A673 (cell line): Measurements from ENCODE around the gene GNG7. TPM values are rescaled to one million over a fixed set of nuclear protein-coding genes. Genes with fewer than 3 reads are reported as not detected.
"Not testable (repeated sequence)": the region's sequence is repeated elsewhere in the genome, so short reads cannot be mapped to it uniquely, and the experiment has no call there.

Experiments
- BruUV-seq: library from RNA; stranded (reverse); fragments of 400-500 nt; replicated peaks from 2 replicates; lab custom pipeline; 2021; lab: Mats Ljungman, UMichigan
- CTCF ChIA-PET: fragments of 300-600 bp; sonication (Branson Sonifier 250); formaldehyde crosslinking; loops from one replicate; lab custom pipeline; 2022; ENCODE audit warnings: antibody characterized with exemption; lab: Charles Lee
- POLR2A ChIA-PET: fragments of 300-600 bp; sonication (Branson Sonifier 250); formaldehyde crosslinking; loops from one replicate; lab custom pipeline; 2022; ENCODE audit warnings: antibody characterized with exemption; ENCODE audit not compliant: low non-redundant PET; lab: Charles Lee
- DNase-seq: peaks from one replicate; pipeline ENCODE4 v3.0.0-alpha.2; 2015; ENCODE audit warnings: low spot score
- H3K27ac ChIP-seq: fragments of 200-600 bp; sonication (generic); 2 replicates; pipeline ENCODE4 v1.5.1; 2016; ENCODE audit warnings: mixed run types, low read depth, mild to moderate bottlenecking, mixed read lengths, antibody characterized with exemption, low read length; ENCODE audit not compliant: poor library complexity, severe bottlenecking
- H3K27me3 ChIP-seq: fragments of 200-600 bp; sonication (generic); replicated peaks from 2 replicates; pipeline ENCODE4 v1.6.1; 2017; ENCODE audit warnings: mixed run types, low read depth, mild to moderate bottlenecking, mixed read lengths, antibody characterized with exemption, low read length; ENCODE audit not compliant: insufficient read depth, poor library complexity
- H3K36me3 ChIP-seq: fragments of 200-600 bp; sonication (generic); 2 replicates; pipeline ENCODE4 v1.6.1; 2016; ENCODE audit warnings: mixed run types, mild to moderate bottlenecking, mixed read lengths, antibody characterized with exemption, low read length; ENCODE audit not compliant: insufficient read depth, poor library complexity, severe bottlenecking
- H3K4me1 ChIP-seq: fragments of 200-600 bp; sonication (generic); 2 replicates; pipeline ENCODE4 v1.6.1; 2017; ENCODE audit warnings: mixed run types, mild to moderate bottlenecking, mixed read lengths, antibody characterized with exemption, low read length; ENCODE audit not compliant: insufficient read depth, poor library complexity, severe bottlenecking
- H3K4me3 ChIP-seq: fragments of 200-600 bp; sonication (generic); 2 replicates; pipeline ENCODE4 v1.5.1; 2016; ENCODE audit warnings: low read depth, mixed run types, mild to moderate bottlenecking, mixed read lengths, low read length; ENCODE audit not compliant: poor library complexity, severe bottlenecking
- H3K9me3 ChIP-seq: fragments of 200-600 bp; sonication (generic); 2 replicates; pipeline ENCODE4 v1.6.1; 2016; ENCODE audit warnings: mixed run types, low read depth, mild to moderate bottlenecking, mixed read lengths, antibody characterized with exemption, low read length; ENCODE audit not compliant: poor library complexity, severe bottlenecking
- CTCF ChIP-seq: fragments of 300-800, 200-600 bp; sonication (generic); conservative IDR thresholded peaks from 2 replicates; pipeline ENCODE4 v1.5.1; 2017; ENCODE audit warnings: low read depth, mild to moderate bottlenecking, antibody characterized with exemption, low read length, moderate library complexity, mixed read lengths
- EZH2 ChIP-seq: fragments of 200-600 bp; sonication (generic); IDR thresholded peaks from 2 replicates; pipeline ENCODE4 v1.6.1; 2017; ENCODE audit warnings: borderline replicate concordance, low read depth, mild to moderate bottlenecking, mixed read lengths, antibody characterized with exemption, low read length; ENCODE audit not compliant: poor library complexity, severe bottlenecking
- intact Hi-C: fragments of 100-400 bp; cut with micrococcal nuclease; formaldehyde crosslinking; loops from one replicate; pipeline ENCODE4 v1.10.0; 2022; ENCODE audit not compliant: unreplicated experiment
- total RNA-seq: library from RNA; stranded (reverse); gene quantifications from 2 replicates; pipeline ENCODE4 v1.2.3, GENCODE V29; 2021

GNG7 gene
- total RNA-seq, 1 experiment from 2014 or later = 0.30 TPM

GRCh38 chr19:2561221-2561620, 141.3 kb downstream of the GNG7 start:
- intact Hi-C loops = no loop called here
- BruUV-seq = no TSS peak
- ChIA-PET POLR2A (no interaction called here), CTCF (no interaction called here)
- Histone ChIP-seq H3K4me3 (no peak overlapping the region), H3K27ac (no peak overlapping the region), H3K36me3 (no peaks in the 10 kb centered on the region), H3K9me3 (no peaks in the 10 kb centered on the region), H3K4me1 (no peaks in the 10 kb centered on the region), H3K27me3 (no peaks in the 10 kb centered on the region)
- TF ChIP-seq CTCF (no peak), EZH2 (no peak)
- no peak for DNase-seq

- Histone ChIP-seq H3K4me3 (no peak overlapping the region), H3K36me3 (no peaks in the 10 kb centered on the region), H3K27ac (no peak overlapping the region), H3K9me3 (no peaks in the 10 kb centered on the region), H3K27me3 (no peaks in the 10 kb centered on the region), H3K4me1 (no peaks in the 10 kb centered on the region)
- TF ChIP-seq CTCF (no peak), EZH2 (no peak)
- ChIA-PET CTCF (no interaction called here), POLR2A (no interaction called here)
- intact Hi-C loops = no loop called here
- no peak for DNase-seq
- BruUV-seq = no TSS peak
Observed at GRCh38 chr19:2560369-2560768, 142.1 kb downstream of the GNG7 start.

- H3K27ac ChIP-seq = no peak overlapping the region
- ChIA-PET POLR2A (no interaction called here), CTCF (no interaction called here)
- no peaks in the 10 kb centered on the region for H3K9me3 ChIP-seq
- intact Hi-C loops = no loop called here
- DNase-seq = no peak
- TF ChIP-seq CTCF (no peak), EZH2 (no peak)
- no TSS peak for BruUV-seq
- no peaks in the 10 kb centered on the region for H3K36me3 ChIP-seq
- no peaks in the 10 kb centered on the region for H3K27me3 ChIP-seq
- no peaks in the 10 kb centered on the region for H3K4me1 ChIP-seq
- H3K4me3 ChIP-seq = no peak overlapping the region
Observed at GRCh38 chr19:2558543-2558942, 144.0 kb downstream of the GNG7 start.

- H3K4me3 ChIP-seq, DNase-seq, POLR2A ChIA-PET, H3K27ac ChIP-seq, H3K36me3 ChIP-seq, H3K9me3 ChIP-seq, CTCF ChIA-PET, BruUV-seq, H3K27me3 ChIP-seq, H3K4me1 ChIP-seq, intact Hi-C loops: not testable (repeated sequence)
Observed at GRCh38 chr19:2558131-2558530, 144.4 kb downstream of the GNG7 start.
